ENCODE data around the gene C13orf46.

- TF ChIP-seq POLR2A (IDR thresholded peaks at IDR 0.05; ENCODE audit: low read depth, low read length) (no peak), SPI1 (IDR thresholded peaks at IDR 0.05; ENCODE audit: low read depth, low read length) (no peak), TAF1 (IDR thresholded peaks at IDR 0.05; ENCODE audit: low read depth, low read length) (no peak), POLR2AphosphoS5 (IDR thresholded peaks at IDR 0.05; ENCODE audit: low read depth, low read length) (no peak), PAX5 (IDR thresholded peaks at IDR 0.05; ENCODE audit: insufficient read depth, low read length, severe bottlenecking) (no peak)
Observed at GRCh38 chr13:114013336-114013735, 39.5 kb upstream of the C13orf46 start.

Measured in GM12891 (cell line).